ENCODE measurements around the gene HORMAD1. TPM values are rescaled to one million over a fixed set of nuclear protein-coding genes. Genes with fewer than 3 reads are reported as not detected.

HORMAD1 gene
- total and polyA plus RNA-seq, 2 of the 8 experiments (the other 6 are each of a cell fraction or from before 2014, with no cell fraction given): not detected

DNA sequence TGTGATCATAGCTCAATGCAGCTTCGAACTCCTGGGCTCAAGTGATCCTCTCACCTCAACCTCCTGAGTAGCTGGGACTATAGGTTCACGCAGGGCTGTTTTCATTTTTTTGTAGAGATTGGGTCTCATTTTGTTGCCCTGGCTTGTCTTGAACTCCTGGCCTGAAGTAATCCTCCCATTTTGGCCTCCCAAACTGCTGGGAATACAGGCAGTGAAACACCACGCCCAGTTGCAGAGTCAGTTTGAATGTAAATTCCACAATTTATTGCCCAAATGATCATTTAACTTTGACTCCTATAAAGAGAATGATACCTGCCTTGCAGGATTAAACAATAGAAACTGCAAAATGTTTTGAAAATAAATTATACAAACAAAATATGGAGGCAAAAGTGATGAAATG lies 34.4 kb downstream of the HORMAD1 start:
- H3K4ac ChIP-seq (replicated peaks; ENCODE audit: insufficient read length, low read depth, low read length): no peak overlapping the region
- no peak overlapping the region for H2BK20ac ChIP-seq (ENCODE audit: low read length)
- H3K4me2 ChIP-seq (ENCODE audit: insufficient read depth in 1 of 2, low read depth in 2 of 2, low read length in 2 of 2): no peak overlapping the region
- H4K5ac ChIP-seq (ENCODE audit: insufficient read length, low read depth, low read length): no peak overlapping the region
- DNase-seq (ENCODE audit: low read depth in 1 of 2, low spot score in 2 of 2): no peak
- no peak overlapping the region for H4K91ac ChIP-seq (replicated peaks; ENCODE audit: insufficient read length, low read length)
- H4K8ac ChIP-seq (ENCODE audit: extremely low read depth, insufficient read depth, low read length): no peak overlapping the region
- no peak overlapping the region for H3K14ac ChIP-seq (ENCODE audit: insufficient read length)
- H3K27ac ChIP-seq (ENCODE audit: low read depth, low read length): no peak overlapping the region
- no peak overlapping the region for H3K18ac ChIP-seq (ENCODE audit: extremely low read depth, low read length)
- H3K27me3 ChIP-seq (replicated peaks in 1 of 4; ENCODE audit: control insufficient read depth in 3 of 4, extremely low read depth in 1 of 4, insufficient read depth in 3 of 4, low read length in 3 of 4): no peaks in the 10 kb centered on the region
- H3K56ac ChIP-seq (replicated peaks; ENCODE audit: insufficient read length, low read depth, low read length): no peak overlapping the region
- no peak overlapping the region for H2AK5ac ChIP-seq (ENCODE audit: low read depth, low read length)
- H3K9me3 ChIP-seq (ENCODE audit: insufficient read depth in 2 of 2, low read depth in 1 of 2, low read length in 1 of 2): no peaks in the 10 kb centered on the region
- no peaks in the 10 kb centered on the region for H3K79me1 ChIP-seq (ENCODE audit: low read depth, low read length)
- H2BK15ac ChIP-seq (ENCODE audit: low read length): no peak overlapping the region
- ChIA-PET POLR2A (ENCODE audit: partially characterized antibody) (no interaction called here), CTCF (ENCODE audit: partially characterized antibody) (interaction anchor here (1.4 kb wide), 1 partner anchor 122 kb away, joined by 3 read pairs; the partner anchor contains the start of gene CTSK)
- peaks cover 0 to 2% of the 10 kb centered on the region in 2 experiments for H4K20me1 ChIP-seq (replicated peaks in 1 of 2; ENCODE audit: control insufficient read depth in 1 of 2, insufficient read depth in 2 of 2, low read length in 2 of 2)
- H3K4me1 ChIP-seq (replicated peaks in 1 of 4; ENCODE audit: control insufficient read depth in 3 of 4, insufficient read depth in 4 of 4, low read length in 3 of 4): no peaks in the 10 kb centered on the region
- no peak overlapping the region for H2BK5ac ChIP-seq (ENCODE audit: low read depth, low read length)
- no peak overlapping the region for H2BK120ac ChIP-seq (replicated peaks; ENCODE audit: low read depth, low read length)
- H3K9ac ChIP-seq (replicated peaks in 1 of 4; ENCODE audit: extremely low read depth in 1 of 4, low read depth in 3 of 4, low read length in 3 of 4): no peak overlapping the region
- H3K4me3 ChIP-seq (ENCODE audit: extremely low read depth in 1 of 4, insufficient read depth in 2 of 4, low read depth in 3 of 4, low read length in 4 of 4): no peak overlapping the region
- H3K23ac ChIP-seq (ENCODE audit: insufficient read length): no peak overlapping the region
- WGBS, 2 experiments (ENCODE audit: extremely low coverage in 1 of 2, insufficient coverage in 1 of 2, insufficient read length in 1 of 2, insufficient replicate concordance in 2 of 2, low coverage in 1 of 2, low lambda C conversion rate in 2 of 2, missing lambda C conversion rate in 1 of 2): 90% methylated on average over 3 of the region's 3 CpGs; no CpG with 5 or more reads in 1 of the 2 experiments
- H2AFZ ChIP-seq (ENCODE audit: low read length): no peak overlapping the region
- peaks cover 2 to 34% (median 5%) of the 10 kb centered on the region in 4 experiments; a peak in 6 of 8 replicates for H3K36me3 ChIP-seq (ENCODE audit: control insufficient read depth in 2 of 4, insufficient read depth in 4 of 4, low read length in 3 of 4)
- FAIRE-seq: no peak
- no peaks in the 10 kb centered on the region for H3K79me2 ChIP-seq (ENCODE audit: control insufficient read depth in 1 of 2, insufficient read depth in 2 of 2, low read length in 2 of 2)
- H3K23me2 ChIP-seq (ENCODE audit: low read depth, low read length): no peaks in the 10 kb centered on the region
- H2BK12ac ChIP-seq (ENCODE audit: low read depth, low read length): no peak overlapping the region
- no peak for TF ChIP-seq TAF1 (IDR thresholded peaks at IDR 0.05; ENCODE audit: low read depth, low read length)
- TF ChIP-seq HDAC2 (IDR thresholded peaks at IDR 0.05; ENCODE audit: borderline replicate concordance in 1 of 2, low read depth in 2 of 2, low read length in 2 of 2): no peak
- no peak for TF ChIP-seq CTBP2 (IDR thresholded peaks at IDR 0.05; ENCODE audit: borderline replicate concordance, insufficient read depth, insufficient read length, low read length)
- TF ChIP-seq JUN (IDR thresholded peaks at IDR 0.05; ENCODE audit: low read depth, low read length): no peak
- TF ChIP-seq RNF2 (IDR thresholded peaks at IDR 0.05; ENCODE audit: borderline replicate concordance, low read depth, low read length, missing control alignments, poor library complexity, severe bottlenecking): no peak
- TF ChIP-seq, protein P1, sequence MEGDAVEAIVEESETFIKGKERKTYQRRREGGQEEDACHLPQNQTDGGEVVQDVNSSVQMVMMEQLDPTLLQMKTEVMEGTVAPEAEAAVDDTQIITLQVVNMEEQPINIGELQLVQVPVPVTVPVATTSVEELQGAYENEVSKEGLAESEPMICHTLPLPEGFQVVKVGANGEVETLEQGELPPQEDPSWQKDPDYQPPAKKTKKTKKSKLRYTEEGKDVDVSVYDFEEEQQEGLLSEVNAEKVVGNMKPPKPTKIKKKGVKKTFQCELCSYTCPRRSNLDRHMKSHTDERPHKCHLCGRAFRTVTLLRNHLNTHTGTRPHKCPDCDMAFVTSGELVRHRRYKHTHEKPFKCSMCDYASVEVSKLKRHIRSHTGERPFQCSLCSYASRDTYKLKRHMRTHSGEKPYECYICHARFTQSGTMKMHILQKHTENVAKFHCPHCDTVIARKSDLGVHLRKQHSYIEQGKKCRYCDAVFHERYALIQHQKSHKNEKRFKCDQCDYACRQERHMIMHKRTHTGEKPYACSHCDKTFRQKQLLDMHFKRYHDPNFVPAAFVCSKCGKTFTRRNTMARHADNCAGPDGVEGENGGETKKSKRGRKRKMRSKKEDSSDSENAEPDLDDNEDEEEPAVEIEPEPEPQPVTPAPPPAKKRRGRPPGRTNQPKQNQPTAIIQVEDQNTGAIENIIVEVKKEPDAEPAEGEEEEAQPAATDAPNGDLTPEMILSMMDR (IDR thresholded peaks at IDR 0.05; ENCODE audit: control extremely low read depth in 1 of 3, insufficient read depth in 1 of 3, low read depth in 1 of 3, low read length in 3 of 3): no peak
- no peak for TF ChIP-seq ZNF274 (IDR thresholded peaks at IDR 0.05; ENCODE audit: borderline replicate concordance, extremely low read depth, low read length)
- no peak for TF ChIP-seq SIX5 (IDR thresholded peaks at IDR 0.05; ENCODE audit: low read depth, low read length)
- TF ChIP-seq KDM5A (IDR thresholded peaks at IDR 0.05; ENCODE audit: low read length): no peak
- TF ChIP-seq SRF (IDR thresholded peaks at IDR 0.05; ENCODE audit: low read depth, low read length): no peak

Data from H1 (cell line).